HUES48 (cell line): ENCODE data around the gene CIAO1.
"Not testable (repeated sequence)": the region's sequence is repeated elsewhere in the genome, so short reads cannot be mapped to it uniquely, and the experiment has no call there.

Source experiments
- H3K27ac ChIP-seq: one replicate; pipeline ENCODE4 v1.7.0; 2013; ENCODE audit warnings: low read depth, low read length, inconsistent platforms
- H3K27me3 ChIP-seq: 2 replicates; pipeline ENCODE4 v1.6.1; 2013; ENCODE audit warnings: mild to moderate bottlenecking, low read length; ENCODE audit not compliant: control insufficient read depth, insufficient read depth
- H3K36me3 ChIP-seq: 2 replicates; pipeline ENCODE4 v1.6.1; 2013; ENCODE audit warnings: low read length; ENCODE audit not compliant: control insufficient read depth, insufficient read depth
- H3K4me1 ChIP-seq: 2 replicates; pipeline ENCODE4 v1.6.1; 2013; ENCODE audit warnings: mild to moderate bottlenecking, low read length; ENCODE audit not compliant: control insufficient read depth, insufficient read depth
- H3K4me3 ChIP-seq: 2 replicates; pipeline ENCODE4 v1.5.1; 2013; ENCODE audit warnings: mild to moderate bottlenecking, low read depth, low read length
- H3K9ac ChIP-seq: 2 replicates; pipeline ENCODE4 v1.6.1; 2013; ENCODE audit warnings: mild to moderate bottlenecking, low read depth, low read length, moderate library complexity
- H3K9me3 ChIP-seq: 2 replicates; pipeline ENCODE4 v1.6.1; 2013; ENCODE audit warnings: low read length; ENCODE audit not compliant: control insufficient read depth, insufficient read depth

The CIAO1 gene

GRCh38 chr2:96291751-96292150 lies 25.7 kb downstream of the CIAO1 start:
- Histone ChIP-seq H3K36me3 (peaks cover 100% of the 10 kb centered on the region), H3K9me3 (no peaks in the 10 kb centered on the region), H3K27me3 (no peaks in the 10 kb centered on the region), H3K27ac (no peak overlapping the region), H3K4me1 (no peaks in the 10 kb centered on the region), H3K9ac (no peak overlapping the region), H3K4me3 (no peak overlapping the region)

GRCh38 chr2:96294271-96294670 lies 28.2 kb downstream of the CIAO1 start:
- H3K9ac ChIP-seq, H3K4me1 ChIP-seq, H3K4me3 ChIP-seq, H3K9me3 ChIP-seq, H3K27me3 ChIP-seq, H3K27ac ChIP-seq: not testable (repeated sequence)
- H3K36me3 ChIP-seq: peaks cover 100% of the 10 kb centered on the region

- Histone ChIP-seq H3K27me3 (no peaks in the 10 kb centered on the region), H3K27ac (no peak overlapping the region), H3K9me3 (no peaks in the 10 kb centered on the region), H3K36me3 (peaks cover 98% of the 10 kb centered on the region), H3K9ac (no peak overlapping the region), H3K4me3 (no peak overlapping the region), H3K4me1 (no peaks in the 10 kb centered on the region)
Observed at GRCh38 chr2:96296925-96297324, 30.9 kb downstream of the CIAO1 start.

- no peaks in the 10 kb centered on the region for H3K27me3 ChIP-seq
- H3K4me1 ChIP-seq: peaks cover 11% of the 10 kb centered on the region
- H3K27ac ChIP-seq: no peak overlapping the region
- peaks cover 76% of the 10 kb centered on the region for H3K36me3 ChIP-seq
- H3K4me3 ChIP-seq: no peak overlapping the region
- H3K9me3 ChIP-seq: no peaks in the 10 kb centered on the region
- no peak overlapping the region for H3K9ac ChIP-seq
Observed at GRCh38 chr2:96301865-96302264, 35.8 kb downstream of the CIAO1 start.

GRCh38 chr2:96304606-96305005 lies 38.6 kb downstream of the CIAO1 start:
- H3K4me3 ChIP-seq: peak overlapping the region; percentile 79
- peak overlapping the region; percentile 66 for H3K9ac ChIP-seq
- peaks cover 11% of the 10 kb centered on the region for H3K4me1 ChIP-seq
- no peaks in the 10 kb centered on the region for H3K27me3 ChIP-seq
- no peak overlapping the region for H3K27ac ChIP-seq
- H3K36me3 ChIP-seq: peaks cover 48% of the 10 kb centered on the region
- no peaks in the 10 kb centered on the region for H3K9me3 ChIP-seq

- H3K9me3 ChIP-seq: no peaks in the 10 kb centered on the region
- peak within 1 kb of the TSS; percentile 77 for H3K27ac ChIP-seq
- H3K9ac ChIP-seq: peak within 1 kb of the TSS; percentile 66
- H3K27me3 ChIP-seq: no peaks in the 10 kb centered on the region
- H3K36me3 ChIP-seq: peaks cover 41% of the 10 kb centered on the region
- peak within 1 kb of the TSS; percentile 79 for H3K4me3 ChIP-seq
- H3K4me1 ChIP-seq: peaks cover 11% of the 10 kb centered on the region
Observed at GRCh38 chr2:96305091-96305978, 39.3 kb downstream of the CIAO1 start, which contains the start of gene SNRNP200. Gene SNRNP200, minus strand, starts transcription at chr2:96305546. Its CDS starts 109 bp downstream, at chr2:96305437.

GRCh38 chr2:96305979-96306308 lies 39.9 kb downstream of the CIAO1 start:
- no peaks in the 10 kb centered on the region for H3K27me3 ChIP-seq
- H3K27ac ChIP-seq: peak overlapping the region; percentile 77
- no peaks in the 10 kb centered on the region for H3K9me3 ChIP-seq
- peaks cover 11% of the 10 kb centered on the region for H3K4me1 ChIP-seq
- peak overlapping the region; percentile 66 for H3K9ac ChIP-seq
- peaks cover 37% of the 10 kb centered on the region for H3K36me3 ChIP-seq
- H3K4me3 ChIP-seq: peak overlapping the region; percentile 79

GRCh38 chr2:96306370-96306769 lies 40.3 kb downstream of the CIAO1 start:
- H3K9ac ChIP-seq: peak overlapping the region; percentile 66; the same call in 1 of the 2 replicates
- peaks cover 32% of the 10 kb centered on the region for H3K36me3 ChIP-seq
- peak overlapping the region; percentile 79 for H3K4me3 ChIP-seq
- peak overlapping the region; percentile 77 for H3K27ac ChIP-seq
- no peaks in the 10 kb centered on the region for H3K27me3 ChIP-seq
- peaks cover 11% of the 10 kb centered on the region for H3K4me1 ChIP-seq
- H3K9me3 ChIP-seq: no peaks in the 10 kb centered on the region

- no peaks in the 10 kb centered on the region for H3K9me3 ChIP-seq
- no peak overlapping the region for H3K9ac ChIP-seq
- peaks cover 11% of the 10 kb centered on the region for H3K4me1 ChIP-seq
- no peaks in the 10 kb centered on the region for H3K27me3 ChIP-seq
- H3K36me3 ChIP-seq: peaks cover 14% of the 10 kb centered on the region
- H3K4me3 ChIP-seq: no peak overlapping the region
- H3K27ac ChIP-seq: no peak overlapping the region
Observed at GRCh38 chr2:96308248-96308647, 42.2 kb downstream of the CIAO1 start.

- no peak overlapping the region for H3K9ac ChIP-seq
- no peak overlapping the region for H3K27ac ChIP-seq
- no peaks in the 10 kb centered on the region for H3K4me1 ChIP-seq
- H3K4me3 ChIP-seq: no peak overlapping the region
- H3K36me3 ChIP-seq: no peaks in the 10 kb centered on the region
- no peaks in the 10 kb centered on the region for H3K9me3 ChIP-seq
- H3K27me3 ChIP-seq: peaks cover 12% of the 10 kb centered on the region
Observed at GRCh38 chr2:96315005-96315399, 49.0 kb downstream of the CIAO1 start.

- Histone ChIP-seq H3K9me3 (no peaks in the 10 kb centered on the region), H3K9ac (no peak overlapping the region), H3K36me3 (no peaks in the 10 kb centered on the region), H3K27ac (no peak overlapping the region), H3K4me1 (no peaks in the 10 kb centered on the region), H3K4me3 (no peak overlapping the region), H3K27me3 (peaks cover 17% of the 10 kb centered on the region)
Observed at GRCh38 chr2:96315400-96316071, 49.5 kb downstream of the CIAO1 start.
